IPS DF 4.7 (cell line): ENCODE results near the gene FILIP1L.

ENCODE experiments used
- DNase-seq: peaks from one replicate; pipeline ENCODE4 v3.0.0-alpha.2; 2013; ENCODE audit warnings: low spot score; ENCODE audit errors: extremely low read depth

The FILIP1L gene

GRCh38 chr3:100114413-100115030, at the start of gene FILIP1L:
TSS of gene FILIP1L (minus strand) at chr3:100114501.
- no peak for DNase-seq

- no peak for DNase-seq
Measured at GRCh38 chr3:100163787-100164186, 49.5 kb upstream of the FILIP1L start.

- DNase-seq = no peak
Measured at GRCh38 chr3:100160521-100160920, 46.2 kb upstream of the FILIP1L start.

- no peak for DNase-seq
Measured at GRCh38 chr3:100159331-100160153, 45.2 kb upstream of the FILIP1L start.

- no peak for DNase-seq
Measured at GRCh38 chr3:100158918-100159330, 44.6 kb upstream of the FILIP1L start.

GRCh38 chr3:100157685-100158084, 43.4 kb upstream of the FILIP1L start:
- DNase-seq = no peak

- no peak for DNase-seq
Measured at GRCh38 chr3:100155590-100155989, 41.3 kb upstream of the FILIP1L start.

GRCh38 chr3:100155128-100155527, 40.8 kb upstream of the FILIP1L start:
- DNase-seq = no peak

GRCh38 chr3:100154171-100154570, 39.9 kb upstream of the FILIP1L start:
- no peak for DNase-seq

GRCh38 chr3:100151024-100151707, 36.9 kb upstream of the FILIP1L start:
- DNase-seq = no peak

GRCh38 chr3:100150473-100150872, 36.2 kb upstream of the FILIP1L start:
- DNase-seq = no peak

GRCh38 chr3:100149713-100150415, 35.6 kb upstream of the FILIP1L start:
- no peak for DNase-seq

- DNase-seq = no peak
Measured at GRCh38 chr3:100149130-100149529, 34.8 kb upstream of the FILIP1L start.

- DNase-seq = no peak
Measured at GRCh38 chr3:100144255-100144866, 30.1 kb upstream of the FILIP1L start.

- DNase-seq = no peak
Measured at GRCh38 chr3:100141586-100141985, 27.3 kb upstream of the FILIP1L start.

- no peak for DNase-seq
Measured at GRCh38 chr3:100140976-100141375, 26.7 kb upstream of the FILIP1L start.

- no peak for DNase-seq
Measured at GRCh38 chr3:100136921-100137320, 22.6 kb upstream of the FILIP1L start.

- DNase-seq = no peak
Measured at GRCh38 chr3:100131241-100131640, 16.9 kb upstream of the FILIP1L start.

GRCh38 chr3:100129941-100130340, 15.6 kb upstream of the FILIP1L start:
- DNase-seq = no peak

GRCh38 chr3:100128565-100128964, 14.3 kb upstream of the FILIP1L start:
- no peak for DNase-seq

- no peak for DNase-seq
Measured at GRCh38 chr3:100127792-100128191, 13.5 kb upstream of the FILIP1L start.
